NCI-H2196 treated with DMSO at 0.1 percent for 48 hours (cell line): Measurements from ENCODE around the gene COA1.
"Not testable (repeated sequence)": the region's sequence is repeated elsewhere in the genome, so short reads cannot be mapped to it uniquely, and the experiment has no call there.

ENCODE experiments used
- DNase-seq: peaks from one replicate; lab custom pipeline; 2025; ENCODE audit not compliant: unreplicated experiment; lab: John Stamatoyannopoulos, UW

The COA1 gene

DNA sequence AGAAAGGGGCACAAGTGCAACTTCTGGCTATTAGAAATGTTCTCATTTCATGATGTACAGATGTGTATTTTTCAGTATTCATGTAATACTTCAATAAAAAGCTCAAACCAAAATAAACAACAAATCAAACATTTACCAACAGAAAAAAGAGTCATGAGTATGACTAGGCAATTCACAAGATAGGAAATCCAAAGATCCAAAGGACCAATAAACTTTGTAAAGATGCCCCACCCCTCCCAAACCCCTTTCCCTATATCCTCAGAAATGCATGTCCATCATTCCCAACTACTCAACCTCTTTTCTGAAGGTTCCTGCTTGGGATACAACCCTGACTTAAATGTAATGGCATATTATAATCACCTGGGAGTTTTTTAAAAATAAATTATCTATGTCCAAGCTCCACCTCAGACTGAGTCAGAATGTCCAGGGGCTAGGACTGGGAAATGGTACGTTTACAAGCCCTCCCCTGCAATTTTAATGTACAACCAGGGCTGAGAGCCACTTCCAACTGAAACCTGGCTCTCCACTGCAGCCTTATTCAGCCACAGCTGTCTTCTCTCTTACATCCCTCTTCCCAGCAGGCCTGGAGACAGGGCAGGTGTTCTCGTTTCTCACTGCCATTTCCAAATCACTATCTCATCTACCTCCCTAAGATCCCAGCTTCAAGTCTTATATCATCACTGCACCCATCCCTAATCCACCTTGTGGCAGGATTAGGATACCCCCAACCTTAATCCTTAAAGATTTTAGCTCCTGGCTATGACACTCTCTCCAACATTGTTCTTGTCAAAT is 36.5 kb downstream of the COA1 start:
- no peak for DNase-seq

DNA sequence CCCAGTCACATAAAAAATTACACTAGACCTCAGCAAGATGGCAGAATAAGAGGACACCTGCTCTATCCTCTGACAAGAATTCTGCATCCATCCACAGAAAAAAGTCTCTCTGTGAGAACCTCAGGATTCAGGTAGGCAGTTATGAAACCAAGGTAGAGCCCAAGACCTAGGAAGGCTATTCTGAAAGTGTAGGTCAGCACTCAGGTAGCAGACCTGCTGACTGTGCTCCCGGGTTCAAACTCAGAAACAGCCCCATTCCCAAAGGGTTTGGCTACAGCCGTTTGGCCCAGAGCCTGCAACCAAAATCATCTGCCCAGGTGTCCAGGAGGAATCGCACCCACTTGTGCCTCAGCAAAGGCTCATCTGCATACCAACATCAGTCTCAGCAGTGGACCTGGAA is 37.7 kb downstream of the COA1 start:
- no peak for DNase-seq

DNA sequence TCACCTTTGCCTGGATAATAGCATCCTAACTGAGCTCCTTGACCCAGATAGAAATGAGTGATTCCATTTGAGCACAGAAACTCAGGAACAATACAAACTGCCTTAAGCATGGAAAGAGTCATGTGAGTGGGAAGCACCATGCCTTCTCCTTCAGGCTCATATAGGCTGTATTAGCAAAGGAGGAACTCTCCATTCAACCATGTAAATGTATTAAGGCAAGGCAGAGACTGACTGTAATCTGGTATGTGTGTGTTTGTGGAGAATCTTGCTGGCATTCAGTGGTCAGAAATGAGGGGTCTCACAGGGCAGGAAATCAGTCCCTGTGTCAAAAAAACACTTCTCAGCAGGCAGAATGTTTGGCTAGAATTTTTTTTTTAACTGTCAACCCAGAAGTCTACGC is 40.2 kb downstream of the COA1 start:
- DNase-seq: no peak

DNA sequence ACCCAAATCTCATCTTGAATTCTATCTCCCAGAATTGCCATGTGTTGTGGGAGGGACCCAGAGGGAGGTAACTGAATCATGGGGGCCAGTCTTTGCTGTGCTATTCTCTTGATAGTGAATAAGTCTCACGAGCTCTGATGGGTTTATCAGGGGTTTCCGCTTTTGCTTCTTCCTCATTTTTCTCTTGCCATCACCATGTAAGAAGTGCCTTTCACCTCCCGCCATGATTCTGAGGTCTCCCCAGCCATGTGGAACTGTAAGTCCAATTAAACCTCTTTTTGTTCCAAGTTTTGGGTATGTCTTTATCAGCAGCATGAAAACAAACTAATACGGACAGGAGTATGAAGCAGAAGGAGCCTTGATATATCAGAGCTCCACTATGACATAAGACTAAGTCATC is 41.5 kb downstream of the COA1 start:
- not testable (repeated sequence) for DNase-seq

DNA sequence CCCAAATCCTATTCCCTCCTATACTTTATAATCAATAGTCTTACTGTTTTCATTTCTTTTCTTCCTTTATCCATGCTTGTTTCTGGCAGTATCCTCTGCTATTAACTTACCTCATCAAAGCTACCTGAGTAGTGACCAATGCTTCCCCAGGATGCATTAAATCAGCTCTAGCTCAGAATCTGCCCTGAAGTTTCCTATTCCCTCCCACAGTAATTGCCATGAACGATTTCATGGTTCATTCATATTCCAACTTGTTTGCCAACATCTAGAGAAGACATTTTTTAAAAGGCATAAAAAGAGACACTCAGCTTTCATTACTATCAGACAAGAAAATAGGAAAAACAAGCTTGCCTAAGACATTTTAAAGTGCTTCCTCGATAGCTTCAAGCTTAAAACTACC is 42.3 kb downstream of the COA1 start:
- no peak for DNase-seq

DNA sequence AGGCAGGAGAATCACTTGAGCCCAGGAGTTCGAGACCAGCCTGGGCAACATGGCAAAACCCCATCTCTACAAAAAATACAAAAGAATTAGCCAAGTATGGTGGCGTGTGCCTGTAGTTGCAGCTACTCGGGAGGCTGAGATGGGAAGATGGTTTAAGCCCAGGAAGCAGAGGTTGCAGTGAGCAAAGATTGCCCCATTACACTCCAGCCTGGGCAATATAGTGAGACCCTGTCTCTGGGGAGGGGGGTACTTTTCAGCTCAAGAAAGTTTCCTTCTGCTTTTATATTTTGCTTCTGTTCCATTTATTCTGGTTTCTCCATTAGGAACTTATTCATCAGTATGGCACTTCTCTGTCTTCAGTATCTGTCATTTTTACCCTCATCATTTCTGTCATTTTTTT is 48.6 kb downstream of the COA1 start:
- DNase-seq: no peak

DNA sequence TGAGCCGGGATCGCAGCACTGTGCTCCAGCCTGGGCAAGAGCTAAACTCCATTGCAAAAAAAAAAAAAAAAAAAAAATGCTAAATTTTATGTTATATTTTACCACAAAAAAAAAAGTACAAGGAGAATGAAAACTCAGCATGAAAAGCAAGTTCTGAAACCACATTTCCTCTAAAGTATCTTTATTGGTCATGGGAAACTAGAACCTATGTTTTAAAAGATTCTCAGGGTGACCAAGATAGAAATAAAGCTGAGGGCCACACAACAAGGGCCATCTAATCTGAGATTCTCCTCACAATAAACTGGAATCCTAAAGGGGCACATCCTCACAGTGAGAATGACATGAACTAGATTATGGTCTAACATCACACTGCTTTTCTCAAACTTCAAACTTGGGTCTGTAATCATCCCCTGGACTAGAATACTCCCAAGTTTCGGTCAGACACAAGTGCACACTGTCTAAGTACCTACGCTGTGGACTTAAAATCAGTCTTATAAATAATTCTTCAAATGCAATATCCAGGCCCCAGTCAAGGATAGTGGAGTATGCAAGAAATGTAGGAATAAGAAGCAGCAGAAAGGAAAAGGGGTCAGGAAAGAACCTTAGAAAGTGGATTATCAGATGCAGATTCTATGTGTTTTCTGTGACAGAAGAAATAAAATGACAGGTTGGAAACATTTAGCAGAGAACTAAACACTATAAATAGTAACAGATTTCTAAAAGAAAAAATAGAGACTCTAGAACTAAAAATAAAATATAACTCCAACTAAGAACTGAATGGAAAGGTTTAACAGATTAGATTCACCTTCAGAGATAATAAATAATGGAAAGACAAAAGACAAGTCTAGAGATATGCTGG is 49.9 kb downstream of the COA1 start:
- DNase-seq: no peak

DNA sequence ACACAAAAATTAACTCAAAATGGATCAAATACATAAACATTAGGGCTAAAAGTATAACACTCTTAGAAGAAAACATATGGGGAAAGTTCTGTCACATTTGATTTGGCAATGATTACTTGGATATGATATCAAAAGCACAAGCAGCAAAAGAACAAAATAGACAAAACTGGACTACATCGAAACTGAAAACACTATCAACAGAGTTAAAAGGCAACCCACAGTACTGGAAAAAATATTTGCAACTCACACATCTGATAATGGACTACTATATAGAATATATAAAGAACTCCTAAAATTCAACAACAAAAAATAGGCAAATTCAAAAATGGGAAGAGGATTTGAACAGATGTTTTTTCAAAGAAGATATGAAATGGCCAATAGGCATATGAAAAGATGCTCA is 51.0 kb downstream of the COA1 start:
- DNase-seq: no peak

DNA sequence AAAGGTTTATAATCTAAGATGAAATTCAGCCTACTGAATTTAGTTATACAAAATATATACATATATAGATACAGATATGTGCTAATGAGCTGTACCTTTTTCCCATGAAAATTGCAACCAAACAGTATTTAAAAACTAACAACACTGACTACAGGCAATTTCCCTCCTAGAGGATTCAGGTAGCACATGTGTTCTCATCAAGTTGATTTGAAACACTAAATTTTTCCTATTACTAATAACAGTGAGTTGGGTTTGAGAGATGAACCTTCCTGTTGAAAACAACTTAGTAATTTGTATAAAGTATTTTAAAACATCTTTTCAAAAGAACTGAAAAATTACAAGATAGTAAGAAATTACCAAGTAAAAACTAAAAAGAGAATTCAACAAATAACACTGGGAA is 51.5 kb downstream of the COA1 start:
- no peak for DNase-seq

DNA sequence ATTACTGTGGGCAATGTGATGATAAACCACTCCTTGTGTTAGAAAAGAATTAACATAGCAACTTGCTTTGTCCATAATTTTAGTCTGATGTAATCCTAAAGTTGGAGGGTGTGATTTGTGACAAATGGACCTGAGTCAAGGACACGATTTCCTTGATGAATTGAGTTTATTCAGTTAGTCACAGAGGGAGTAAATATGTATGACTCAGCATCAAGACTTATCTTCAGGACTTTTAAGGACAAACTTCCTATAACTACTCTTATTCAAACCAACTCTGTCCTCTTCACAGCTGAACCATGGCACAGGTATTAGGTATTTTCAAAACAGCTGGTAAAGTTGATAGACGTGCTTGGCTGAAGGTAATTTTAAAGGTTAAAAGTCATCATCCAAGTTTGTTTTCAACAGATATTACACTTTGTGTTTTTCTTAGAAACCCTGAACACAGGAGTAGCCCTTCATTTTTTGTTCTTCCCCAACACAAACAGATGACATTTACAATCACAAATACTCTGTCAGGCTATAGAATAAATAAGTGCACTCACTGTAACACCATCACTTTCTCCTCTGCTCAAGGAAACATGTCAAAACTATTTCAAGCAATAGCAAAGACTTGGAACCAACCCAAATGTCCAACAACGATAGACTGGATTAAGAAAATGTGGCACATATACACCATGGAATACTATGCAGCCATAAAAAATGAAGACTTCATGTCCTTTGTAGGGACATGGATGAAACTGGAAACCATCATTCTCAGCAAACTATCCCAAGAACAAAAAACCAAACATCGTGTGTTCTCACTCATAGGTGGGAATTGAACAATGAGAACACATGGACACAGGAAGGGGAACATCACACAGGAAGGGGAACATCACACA is 54.5 kb downstream of the COA1 start:
- no peak for DNase-seq

DNA sequence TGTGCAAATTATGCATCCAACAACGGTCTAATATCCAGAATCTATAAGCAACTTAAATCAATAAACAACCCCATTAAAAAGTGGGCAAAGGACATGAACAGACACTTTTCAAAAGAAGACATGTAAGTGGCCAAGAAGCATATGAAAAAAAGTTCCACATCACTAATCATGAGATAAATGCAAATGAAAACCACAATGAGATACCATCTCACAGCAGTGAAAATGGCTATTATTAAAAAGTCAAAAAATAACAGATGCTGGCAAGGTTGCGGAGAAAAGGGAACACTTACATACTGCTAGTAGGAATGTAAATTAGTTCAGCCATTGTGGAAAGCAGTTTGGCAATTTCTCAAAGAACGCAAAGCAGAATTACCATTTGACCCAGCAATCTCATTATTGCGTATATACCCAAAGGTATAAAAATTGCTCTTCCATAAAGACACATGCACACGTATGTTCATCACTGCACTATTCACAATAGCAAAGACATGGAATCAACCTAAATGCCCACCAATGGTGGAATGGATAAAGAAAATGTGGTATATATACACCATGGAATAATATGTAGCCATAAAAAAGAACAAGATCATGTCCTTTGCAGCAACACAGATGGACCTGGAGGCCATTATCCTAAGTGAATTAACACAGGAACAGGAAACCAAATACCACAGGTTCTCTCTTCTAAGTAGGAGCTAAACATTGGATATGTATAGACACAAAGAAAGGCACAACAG is 55.9 kb downstream of the COA1 start:
- not testable (repeated sequence) for DNase-seq

DNA sequence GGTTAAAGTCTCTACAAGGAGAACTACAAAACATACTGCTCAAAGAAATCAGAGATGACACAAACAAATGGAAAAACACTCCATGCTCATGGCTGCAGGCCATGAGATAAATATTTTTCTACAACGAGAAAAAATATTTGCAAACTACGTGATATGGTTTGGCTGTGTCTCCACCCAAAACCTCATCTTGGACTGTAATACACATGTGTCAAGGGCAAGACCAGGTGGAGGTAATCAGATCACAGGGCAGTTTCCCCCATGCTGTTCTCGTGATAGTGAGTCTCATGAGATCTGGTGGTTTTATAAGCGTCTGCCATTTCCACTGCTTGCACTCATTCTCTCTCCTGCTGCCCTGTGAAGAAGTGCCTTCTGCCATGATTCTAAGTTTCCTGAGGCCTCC is 57.8 kb downstream of the COA1 start:
- no peak for DNase-seq

DNA sequence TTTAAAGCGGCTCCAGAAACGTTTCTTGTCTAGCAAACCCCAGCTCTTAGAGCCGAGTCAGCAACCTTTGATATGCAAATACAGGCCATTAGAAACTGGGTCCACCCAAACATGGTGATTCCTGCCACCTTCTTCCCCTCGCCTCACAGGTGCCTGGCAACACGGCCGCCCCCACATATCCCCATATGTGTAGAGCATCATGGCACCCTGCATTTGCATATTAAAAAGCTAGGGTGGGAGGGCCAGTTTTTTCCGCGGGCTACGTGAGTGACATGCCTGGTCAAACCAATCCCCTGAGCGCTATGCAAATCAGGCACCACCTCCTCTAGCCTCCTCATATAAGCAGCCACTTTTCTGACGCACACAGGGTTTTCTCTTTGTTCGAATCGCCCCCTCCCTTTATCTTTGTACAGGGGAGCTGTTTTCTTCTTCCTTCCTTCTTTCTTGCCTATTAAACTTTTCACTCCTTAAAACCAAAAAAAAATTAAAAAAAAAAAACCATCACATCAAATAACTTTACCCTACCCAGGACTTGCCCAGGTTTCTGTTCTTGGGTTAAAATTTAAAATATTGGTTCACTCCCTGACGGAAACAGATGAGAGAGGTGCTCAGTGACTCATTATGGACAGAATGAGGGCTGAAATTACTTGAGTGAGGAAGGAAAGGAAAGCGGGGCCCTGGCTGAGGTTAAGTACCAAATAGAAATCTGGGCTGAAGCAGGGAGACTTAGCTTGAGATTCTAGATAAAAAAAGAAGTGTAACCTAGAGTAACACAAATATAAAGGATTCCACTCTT is 59.8 kb downstream of the COA1 start:
- no peak for DNase-seq

DNA sequence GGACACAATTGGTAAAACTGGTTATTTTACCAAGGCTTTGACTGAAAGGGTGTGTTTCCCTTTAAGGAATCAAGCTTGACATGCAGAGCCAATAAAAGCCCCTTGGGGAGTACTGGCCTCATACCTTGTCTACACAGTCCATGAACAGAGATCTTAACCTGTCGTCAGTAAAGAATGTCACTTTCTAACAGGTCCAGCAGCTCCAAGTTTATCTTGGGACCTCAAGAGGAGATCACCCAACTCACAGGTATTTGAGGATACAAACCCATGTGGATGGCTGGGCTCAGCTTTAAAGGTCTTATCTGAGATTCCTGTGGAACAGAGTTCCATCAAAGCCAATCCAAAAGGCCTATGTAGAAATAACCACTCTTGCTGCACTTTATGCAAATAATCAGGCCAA is 61.3 kb downstream of the COA1 start:
- DNase-seq: no peak

DNA sequence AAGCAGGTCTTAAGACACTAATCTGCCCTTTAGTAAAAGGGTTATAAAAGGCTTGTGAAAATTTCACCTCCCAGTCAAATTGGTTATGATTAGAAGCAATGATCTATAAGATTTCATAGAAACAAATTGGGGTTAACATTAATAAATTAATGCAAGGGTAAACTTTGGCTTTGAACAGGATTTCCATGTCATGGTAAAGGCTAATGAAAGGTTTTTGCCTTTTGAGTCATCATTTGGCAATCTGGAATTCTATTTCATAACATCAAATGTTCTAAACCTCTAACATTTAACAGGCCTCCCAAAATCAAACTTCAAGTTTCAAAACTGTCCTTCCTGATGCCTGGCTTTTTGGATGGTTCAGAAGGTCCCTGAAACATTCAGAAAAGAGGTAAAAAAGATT is 62.4 kb downstream of the COA1 start:
- DNase-seq: no peak

DNA sequence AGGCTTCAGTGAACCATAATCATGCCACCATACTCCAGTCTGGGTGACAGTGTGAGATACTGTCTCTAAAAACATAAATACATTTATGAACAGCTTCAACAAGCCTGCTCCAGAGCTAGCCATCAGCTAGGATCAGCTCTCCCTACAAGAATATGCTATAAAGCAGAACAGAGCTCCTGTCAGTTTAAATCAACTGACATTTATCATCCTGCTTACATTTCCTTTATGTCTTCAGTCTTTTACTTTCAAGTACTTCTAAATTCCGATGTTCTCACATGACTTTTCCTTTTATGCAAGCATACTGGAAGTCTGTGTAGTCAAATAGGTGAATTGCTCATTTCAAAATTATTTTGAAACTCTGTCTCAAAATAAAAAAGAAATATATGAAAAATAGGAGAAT is 64.6 kb downstream of the COA1 start:
- no peak for DNase-seq

DNA sequence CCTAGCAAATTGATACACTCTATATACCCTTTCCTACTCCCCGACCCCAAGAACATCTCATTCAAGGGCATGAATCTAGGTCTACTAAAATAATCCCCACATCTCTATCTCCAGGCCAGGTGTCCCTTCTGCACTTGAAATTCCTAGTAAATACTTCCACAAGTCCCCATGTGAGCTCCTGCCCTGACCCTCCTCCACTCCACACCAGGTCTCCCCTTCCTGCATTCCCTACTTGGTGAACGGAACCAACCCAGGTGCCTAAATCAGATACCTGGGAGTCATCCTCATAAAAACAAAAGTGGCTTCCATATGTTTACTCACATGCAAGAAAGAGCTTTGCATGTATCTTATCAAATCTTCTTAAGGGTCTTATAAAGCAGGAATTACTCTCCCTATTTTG is 69.2 kb downstream of the COA1 start:
- DNase-seq: no peak

DNA sequence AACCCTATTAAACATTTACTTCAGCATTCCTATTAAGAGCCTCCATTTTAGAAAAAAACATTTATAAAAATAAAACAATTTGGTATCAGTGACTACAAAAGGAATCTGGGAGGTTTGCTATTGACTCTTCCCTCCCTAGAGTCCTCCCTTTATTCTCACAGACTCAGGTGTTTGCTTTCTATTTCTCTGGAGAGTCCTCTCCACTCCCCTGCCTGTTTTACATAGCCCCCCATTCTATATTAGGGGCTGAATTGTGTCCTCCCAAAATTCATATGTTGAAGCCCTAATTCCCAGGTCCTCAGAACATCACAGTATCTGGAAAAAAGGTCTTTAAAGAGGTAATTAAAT is 69.8 kb downstream of the COA1 start:
- no peak for DNase-seq

DNA sequence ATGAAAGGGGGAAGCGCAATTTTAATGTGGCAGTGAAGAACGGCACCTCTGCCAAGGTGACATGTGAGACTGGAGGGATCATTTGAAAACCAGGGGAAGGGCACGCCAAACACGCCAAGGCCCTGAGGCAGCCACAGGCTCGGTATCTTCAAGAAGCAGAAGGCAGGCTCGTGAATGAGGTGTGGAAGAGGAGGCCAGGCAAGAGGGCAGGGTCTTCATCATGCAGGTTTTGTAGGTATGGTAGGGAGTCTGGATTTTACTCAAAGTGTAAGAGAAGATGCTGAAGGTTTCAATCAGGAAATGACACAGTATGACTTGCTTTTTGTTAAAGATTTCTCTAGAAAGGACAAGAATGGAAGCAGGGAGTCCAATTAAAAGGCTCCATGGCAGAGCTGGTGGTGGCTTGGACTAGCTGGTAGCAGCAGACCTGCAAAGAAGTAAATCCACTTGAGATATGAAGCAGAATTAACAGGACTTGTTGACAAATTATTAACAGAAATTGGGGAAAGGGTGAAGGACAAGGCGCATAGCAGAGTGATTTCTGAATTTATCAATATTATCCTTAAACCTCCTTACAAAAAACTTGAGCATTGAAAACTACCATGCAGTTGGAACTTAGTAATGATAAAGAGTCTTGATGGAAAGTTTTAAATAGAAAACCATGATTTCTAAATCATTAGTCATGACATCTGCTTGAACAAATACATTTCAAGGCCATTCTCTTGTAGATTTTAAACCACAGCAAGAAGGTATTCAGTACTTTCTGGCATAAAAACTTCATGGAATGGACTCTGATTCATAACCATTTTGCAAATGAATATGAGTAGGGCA is 70.4 kb downstream of the COA1 start:
- DNase-seq: no peak
